GOT3 (cell line): ENCODE results near the gene PLEKHG4.

Source experiments
- DNase-seq: peaks from one replicate; lab custom pipeline; 2025; ENCODE audit warnings: mixed read lengths; lab: John Stamatoyannopoulos, UW

PLEKHG4 gene

GRCh38 chr16:67260426-67261063 is 18.8 kb upstream of the PLEKHG4 start:
- no peak for DNase-seq

DNA sequence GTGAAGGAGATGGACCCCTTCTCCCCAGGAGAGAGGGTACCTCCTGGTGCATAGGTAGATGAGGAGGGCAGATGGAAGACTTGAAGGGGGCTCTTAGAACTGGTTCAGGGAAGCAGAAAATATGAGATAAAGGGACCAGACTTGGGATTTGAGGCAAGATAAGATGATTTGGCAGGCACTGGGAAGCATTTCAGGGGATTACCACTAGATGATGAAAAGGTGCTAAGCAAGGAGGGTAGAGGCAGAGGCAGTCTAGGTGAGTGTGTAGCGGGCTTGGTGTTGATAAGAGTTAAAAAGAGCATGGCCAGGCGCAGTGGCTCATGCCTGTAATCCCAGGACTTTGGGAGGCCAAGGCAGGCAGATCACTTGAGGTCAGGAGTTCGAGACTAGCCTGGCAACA is 16.1 kb upstream of the PLEKHG4 start:
- DNase-seq = no peak

DNA sequence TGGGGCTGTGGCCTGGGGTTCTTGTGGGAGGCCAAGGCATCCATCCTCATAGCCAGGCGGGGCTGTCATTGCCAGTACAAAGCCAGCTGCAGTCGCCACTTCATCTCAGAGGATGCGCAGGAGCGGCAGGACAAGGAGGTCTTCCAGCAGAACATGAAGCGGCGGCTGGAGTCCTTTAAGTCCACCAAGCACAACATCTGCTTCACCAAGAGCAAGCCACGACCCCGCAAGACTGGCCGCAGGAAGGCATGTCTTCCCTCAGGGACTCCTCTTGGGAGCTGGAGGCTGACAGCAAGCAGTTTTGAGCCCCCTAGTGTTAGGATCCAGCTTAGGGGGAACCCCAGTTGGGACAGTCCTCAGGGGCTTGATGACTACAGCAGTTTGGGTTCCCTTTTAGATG is 15.1 kb upstream of the PLEKHG4 start:
- no peak for DNase-seq

DNA sequence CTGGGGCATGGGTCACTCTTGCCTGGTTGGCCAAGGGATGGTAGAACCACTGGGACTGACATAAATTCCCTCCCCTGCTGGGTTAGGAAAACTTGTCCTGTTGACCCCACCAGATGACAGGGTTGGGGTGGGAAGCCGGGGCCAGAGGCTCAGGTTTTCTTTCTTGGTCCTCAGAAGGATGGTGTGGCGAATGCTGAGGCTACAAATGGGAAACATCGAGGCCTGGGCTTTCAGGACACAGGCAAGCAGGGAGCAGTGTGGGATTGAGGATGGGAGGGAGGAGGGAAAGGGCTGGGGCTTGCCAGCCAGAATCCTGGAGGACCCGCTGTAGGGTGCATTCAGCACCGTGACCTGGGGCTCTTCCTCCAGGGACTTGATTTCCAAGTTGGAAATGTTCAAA is 14.5 kb upstream of the PLEKHG4 start:
- DNase-seq = no peak

DNA sequence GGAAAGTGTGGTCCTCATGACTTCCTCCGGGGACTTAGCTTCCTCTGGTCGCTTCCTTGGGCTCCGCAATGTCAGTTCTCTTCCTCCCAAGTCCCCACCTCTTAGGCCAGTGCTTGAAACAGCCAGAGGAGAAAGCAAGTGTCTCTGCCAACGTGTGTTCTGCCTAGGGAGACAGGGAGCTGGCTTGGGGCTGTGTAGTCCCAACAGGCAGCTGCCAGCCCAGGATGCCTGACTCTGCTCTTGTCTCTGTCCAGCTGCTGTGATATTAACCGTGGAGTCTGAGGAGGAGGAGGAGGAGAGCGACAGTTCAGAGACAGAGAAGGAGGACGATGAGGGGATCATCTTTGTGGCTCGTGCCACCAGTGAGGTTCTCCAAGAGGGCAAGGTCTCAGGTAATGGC is 13.5 kb upstream of the PLEKHG4 start:
- DNase-seq = no peak

GRCh38 chr16:67268136-67268579 is 11.2 kb upstream of the PLEKHG4 start:
- peak; percentile 44 for DNase-seq

DNA sequence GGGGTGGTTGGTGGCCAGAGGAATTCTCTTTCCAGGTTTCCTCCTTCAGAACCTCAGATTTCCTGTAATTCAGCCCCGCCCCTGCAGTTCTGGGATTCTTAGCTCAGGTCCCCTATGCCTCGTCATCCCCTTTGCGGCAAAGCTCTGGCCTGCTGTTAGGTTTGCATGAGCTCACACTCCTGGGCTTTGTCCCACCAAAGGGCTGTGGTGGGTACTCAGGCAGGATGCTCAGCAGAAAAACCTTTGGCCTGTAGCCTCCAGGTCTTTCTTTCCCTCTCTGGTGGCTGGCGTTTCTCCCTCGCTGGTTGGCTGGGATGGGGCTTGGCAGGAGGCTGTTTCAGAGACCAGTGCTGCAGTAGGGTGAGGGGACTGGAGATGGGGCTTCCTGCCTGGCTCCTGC is 9.6 kb upstream of the PLEKHG4 start:
- peak; percentile 36 for DNase-seq

DNA sequence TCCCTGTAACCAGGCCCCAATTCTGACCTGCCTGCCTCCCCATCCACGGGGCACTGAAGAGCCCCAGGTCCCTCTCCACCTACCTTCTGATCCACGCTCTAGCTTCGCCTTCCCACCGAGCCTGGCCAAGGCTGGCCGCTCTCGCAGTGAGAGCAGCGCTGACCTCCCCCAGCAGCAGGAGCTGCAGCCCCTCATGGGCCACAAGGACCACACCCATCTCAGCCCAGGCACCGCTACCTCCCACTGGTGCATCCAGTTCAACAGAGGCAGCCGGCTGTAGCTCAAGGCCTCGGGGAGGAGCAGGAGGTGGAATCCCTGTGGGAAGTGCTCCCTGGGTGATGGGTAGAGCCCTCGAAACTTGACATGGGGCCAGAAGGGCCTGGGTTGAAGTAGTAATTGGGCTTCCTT is 8.4 kb upstream of the PLEKHG4 start:
- no peak for DNase-seq

- no peak for DNase-seq
Observed at GRCh38 chr16:67271446-67271845, 7.9 kb upstream of the PLEKHG4 start.

DNA sequence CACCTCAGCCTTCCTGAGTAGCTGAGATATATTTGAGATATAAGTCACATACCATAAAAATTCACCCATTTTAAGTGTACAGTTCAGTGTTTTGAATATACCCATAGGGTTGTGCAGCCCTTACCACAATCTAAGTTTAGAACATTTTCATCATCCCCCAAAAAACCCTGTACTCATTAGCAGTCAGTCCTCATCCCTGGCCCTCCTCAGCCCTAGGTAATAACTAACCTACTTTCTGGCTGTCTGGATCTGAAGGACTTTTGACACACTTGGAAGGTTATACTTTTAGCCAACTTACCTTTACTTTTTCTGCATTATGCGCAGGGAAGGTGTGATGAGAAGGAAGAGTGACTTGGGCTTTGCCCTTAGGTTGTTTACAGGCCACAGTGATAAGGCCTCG is 4.0 kb upstream of the PLEKHG4 start:
- DNase-seq = no peak

DNA sequence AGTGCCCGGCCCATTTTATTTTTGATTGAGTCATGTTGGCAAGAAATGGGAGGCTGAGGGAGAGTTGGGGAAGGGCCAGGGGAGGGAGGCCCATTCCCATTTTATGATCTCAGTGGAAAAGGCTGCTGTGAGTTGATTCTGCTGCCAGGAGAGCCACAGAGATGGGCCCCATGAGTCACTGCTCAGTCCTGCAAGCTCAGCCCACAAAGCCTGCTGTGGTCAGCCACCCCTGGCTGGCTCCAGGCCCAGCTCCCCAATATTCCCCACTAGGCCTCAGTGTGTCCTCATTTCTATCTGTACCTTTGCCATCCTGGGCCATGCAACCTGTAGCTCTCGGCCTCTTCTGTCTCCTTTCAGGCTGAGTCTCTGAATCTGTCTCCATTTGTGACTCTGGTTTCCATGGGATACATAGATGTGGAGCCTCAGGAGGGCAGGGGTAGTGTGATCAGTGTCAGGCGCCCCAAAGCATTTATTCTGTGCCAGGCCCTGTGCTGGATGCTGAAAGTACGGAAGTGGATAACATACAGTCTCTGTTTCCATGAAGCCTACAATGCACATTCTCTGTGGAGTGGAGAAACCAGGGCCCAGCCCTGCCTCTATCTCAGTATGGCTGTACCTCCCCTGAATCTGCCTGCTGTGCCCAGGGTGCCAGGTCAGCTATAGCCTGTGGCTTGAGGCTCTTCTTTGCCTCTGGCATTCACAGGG is 1.9 kb upstream of the PLEKHG4 start:
- DNase-seq = peak; percentile 80

DNA sequence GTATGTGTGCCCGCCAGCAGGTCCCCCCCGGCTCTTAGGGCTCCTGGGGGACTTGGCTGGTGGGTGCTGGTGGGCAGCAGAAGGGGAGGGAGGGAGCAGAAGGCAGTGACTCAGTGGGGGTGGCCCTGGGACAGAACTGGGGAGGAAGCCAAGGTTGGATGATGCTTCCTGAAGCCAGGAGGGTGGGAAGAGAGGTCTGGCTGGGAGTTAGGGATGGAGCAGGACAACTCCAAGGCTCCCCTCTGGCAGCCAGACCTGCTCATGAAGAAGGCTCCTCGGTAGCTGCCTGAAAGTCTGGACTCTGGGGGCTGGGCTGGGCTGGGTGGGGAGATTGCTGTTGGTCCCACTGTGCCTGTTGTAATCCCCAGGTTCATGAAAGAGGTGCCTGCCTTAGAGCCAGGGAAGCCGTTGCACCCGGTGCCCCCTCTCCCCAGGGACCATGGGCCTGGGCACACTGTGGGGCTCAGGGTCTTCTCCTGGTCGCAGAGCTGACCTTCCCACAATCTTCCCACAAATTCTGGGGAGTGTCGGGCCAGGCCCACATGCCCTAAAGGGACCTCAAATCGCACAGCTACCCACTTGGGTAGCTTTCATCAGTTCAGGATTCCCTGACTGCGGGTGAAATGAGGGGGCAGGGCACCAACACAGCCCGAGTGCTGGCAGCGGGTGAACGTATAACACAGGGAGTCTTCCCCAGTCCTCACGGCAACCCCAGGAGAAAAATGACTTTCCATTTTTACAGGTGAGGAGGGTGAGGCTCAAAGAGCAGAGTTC is 1.1 kb upstream of the PLEKHG4 start:
- peak; percentile 47 for DNase-seq

DNA sequence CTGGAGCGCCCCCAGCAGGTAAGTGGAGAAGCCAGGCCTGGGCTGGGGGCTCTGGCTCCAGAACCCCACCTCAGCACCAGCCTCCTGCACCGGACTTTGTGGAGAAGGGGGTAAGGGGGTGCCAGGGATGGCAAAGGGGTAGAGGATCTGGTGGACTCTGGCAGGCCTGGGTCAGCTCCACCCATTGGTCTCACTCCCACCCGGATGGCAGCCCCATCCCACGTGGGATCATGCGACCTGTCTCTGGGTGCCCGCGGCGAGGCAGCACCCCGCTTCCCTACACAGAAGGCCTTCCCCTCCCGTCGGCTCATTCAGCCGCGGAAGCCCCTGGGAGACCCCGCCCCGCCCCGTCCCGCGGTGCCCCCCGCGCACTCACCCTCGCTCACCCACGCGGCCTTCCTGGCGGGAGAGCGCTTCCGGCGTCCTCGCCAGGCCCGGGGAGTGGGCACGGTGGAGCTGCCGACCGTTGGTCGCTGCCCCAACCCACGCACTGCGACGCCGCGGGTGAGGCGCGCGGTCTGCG is 498 bp upstream of the PLEKHG4 start:
- no peak for DNase-seq

DNA sequence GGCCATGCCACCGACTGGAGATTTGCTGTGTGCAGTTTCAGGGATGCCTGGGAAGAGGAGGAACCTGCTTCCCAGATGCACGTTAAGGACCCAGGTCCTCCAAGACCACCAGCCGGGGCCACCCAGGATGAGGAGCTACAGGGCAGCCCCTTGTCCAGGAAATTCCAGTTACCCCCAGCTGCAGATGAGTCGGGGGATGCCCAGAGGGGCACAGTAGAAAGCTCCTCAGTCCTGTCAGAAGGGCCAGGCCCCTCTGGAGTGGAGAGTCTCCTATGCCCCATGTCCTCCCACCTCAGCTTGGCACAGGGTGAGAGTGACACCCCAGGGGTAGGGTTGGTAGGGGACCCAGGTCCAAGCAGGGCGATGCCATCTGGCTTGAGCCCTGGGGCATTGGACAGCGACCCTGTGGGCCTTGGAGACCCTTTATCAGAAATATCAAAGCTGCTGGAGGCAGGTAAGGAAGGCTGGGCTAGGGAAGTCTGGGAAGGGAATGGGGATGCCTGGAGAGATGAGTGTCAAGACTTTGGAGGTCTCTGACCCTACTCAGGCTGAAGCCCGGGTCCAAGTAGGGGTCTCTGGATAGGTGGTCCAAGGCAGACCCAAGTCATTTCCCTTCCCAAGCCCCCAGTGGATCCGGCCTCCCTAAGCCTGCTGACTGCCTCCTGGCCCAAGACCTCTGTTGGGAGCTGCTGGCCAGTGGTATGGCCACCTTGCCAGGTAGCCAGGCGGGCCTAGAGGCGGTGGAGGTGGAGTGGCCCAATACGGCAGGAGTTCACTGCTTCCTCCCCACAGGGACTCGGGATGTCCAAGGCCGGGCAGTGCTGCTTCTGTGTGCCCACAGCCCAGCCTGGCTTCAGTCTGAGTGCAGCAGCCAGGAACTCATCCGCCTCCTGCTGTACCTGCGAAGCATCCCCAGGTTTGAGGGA is 1.0 kb downstream of the PLEKHG4 start:
- no peak for DNase-seq

DNA sequence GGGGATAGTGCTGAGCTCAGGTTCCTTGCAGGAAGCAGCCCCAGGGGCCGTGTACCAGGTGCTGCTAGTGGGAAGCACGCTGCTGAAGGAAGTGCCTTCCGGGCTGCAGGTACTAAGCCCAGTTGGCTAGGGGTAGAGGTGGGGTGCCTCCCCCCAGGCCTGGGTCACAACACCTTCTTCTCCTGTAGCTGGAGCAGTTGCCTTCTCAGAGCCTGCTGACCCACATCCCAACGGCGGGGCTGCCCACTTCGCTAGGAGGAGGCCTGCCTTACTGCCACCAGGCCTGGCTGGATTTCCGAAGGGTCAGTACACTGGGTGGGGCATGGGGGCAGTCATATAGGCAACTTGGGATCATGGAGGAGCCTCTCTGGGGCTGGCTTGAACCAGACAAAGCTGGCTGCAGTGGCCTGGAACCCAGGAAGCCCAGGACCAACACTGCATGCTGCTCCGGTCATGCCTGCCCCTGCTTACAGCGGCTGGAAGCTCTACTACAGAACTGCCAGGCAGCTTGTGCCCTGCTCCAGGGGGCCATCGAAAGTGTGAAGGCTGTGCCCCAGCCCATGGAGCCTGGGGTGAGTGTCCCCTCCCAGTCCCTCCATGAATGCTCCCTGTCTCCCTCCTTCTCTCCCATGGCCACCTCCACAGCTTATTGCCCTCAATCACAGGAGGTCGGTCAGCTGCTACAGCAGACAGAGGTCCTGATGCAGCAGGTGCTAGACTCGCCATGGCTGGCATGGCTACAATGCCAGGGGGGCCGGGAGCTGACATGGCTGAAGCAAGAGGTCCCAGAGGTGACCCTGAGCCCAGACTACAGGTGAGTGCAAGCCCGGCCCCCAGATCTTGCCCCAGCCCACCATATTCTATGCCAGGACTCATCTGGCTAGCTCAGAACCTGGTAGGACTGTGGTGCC is 2.5 kb downstream of the PLEKHG4 start:
- no peak for DNase-seq

DNA sequence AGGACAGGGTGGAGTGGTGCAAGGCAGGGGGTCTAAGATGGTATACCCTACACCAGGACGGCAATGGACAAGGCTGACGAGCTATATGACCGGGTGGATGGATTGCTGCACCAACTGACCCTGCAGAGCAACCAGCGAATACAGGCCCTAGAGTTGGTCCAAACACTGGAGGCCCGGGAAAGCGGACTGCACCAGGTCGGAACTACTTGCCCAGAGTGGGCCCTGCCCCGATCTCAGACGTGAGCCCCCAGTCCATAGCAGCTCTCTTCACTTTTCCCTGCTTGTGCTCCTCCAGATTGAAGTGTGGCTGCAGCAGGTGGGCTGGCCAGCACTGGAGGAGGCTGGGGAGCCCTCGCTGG is 3.1 kb downstream of the PLEKHG4 start:
- no peak for DNase-seq

GRCh38 chr16:67283039-67283825 is 3.9 kb downstream of the PLEKHG4 start:
- DNase-seq = no peak

GRCh38 chr16:67283826-67284555 is 4.7 kb downstream of the PLEKHG4 start:
- DNase-seq = no peak
